BLaER1 (cell line): ENCODE measurements around the gene SLX4IP.
"Not testable (repeated sequence)": the region's sequence is repeated elsewhere in the genome, so short reads cannot be mapped to it uniquely, and the experiment has no call there.

Experiments
- H3K27ac ChIP-seq: shearing (Covaris generic); formaldehyde crosslinking; 2 replicates; pipeline ENCODE4 v1.8.1; 2022
- H3K27me3 ChIP-seq: shearing (Covaris generic); formaldehyde crosslinking; 2 replicates; pipeline ENCODE4 v1.8.1; 2022
- H3K36me3 ChIP-seq: shearing (Covaris generic); formaldehyde crosslinking; 2 replicates; pipeline ENCODE4 v1.8.1; 2022
- H3K4me1 ChIP-seq: shearing (Covaris generic); formaldehyde crosslinking; 2 replicates; pipeline ENCODE4 v1.8.1; 2022
- H3K4me2 ChIP-seq: shearing (Covaris generic); formaldehyde crosslinking; 2 replicates; pipeline ENCODE4 v1.8.1; 2022
- H3K4me3 ChIP-seq: shearing (Covaris generic); formaldehyde crosslinking; 2 replicates; pipeline ENCODE4 v1.8.1; 2022
- H3K9ac ChIP-seq: shearing (Covaris generic); formaldehyde crosslinking; 2 replicates; pipeline ENCODE4 v1.8.1; 2022
- H3K9me3 ChIP-seq: shearing (Covaris generic); formaldehyde crosslinking; 2 replicates; pipeline ENCODE4 v1.8.1; 2022
- H4K20me1 ChIP-seq: shearing (Covaris generic); formaldehyde crosslinking; 2 replicates; pipeline ENCODE4 v1.8.1; 2022
- Cebpa-rat ChIP-seq: shearing (Covaris generic); IDR thresholded peaks from 2 replicates; pipeline ENCODE4 v1.8.1; 2022

SLX4IP gene

DNA sequence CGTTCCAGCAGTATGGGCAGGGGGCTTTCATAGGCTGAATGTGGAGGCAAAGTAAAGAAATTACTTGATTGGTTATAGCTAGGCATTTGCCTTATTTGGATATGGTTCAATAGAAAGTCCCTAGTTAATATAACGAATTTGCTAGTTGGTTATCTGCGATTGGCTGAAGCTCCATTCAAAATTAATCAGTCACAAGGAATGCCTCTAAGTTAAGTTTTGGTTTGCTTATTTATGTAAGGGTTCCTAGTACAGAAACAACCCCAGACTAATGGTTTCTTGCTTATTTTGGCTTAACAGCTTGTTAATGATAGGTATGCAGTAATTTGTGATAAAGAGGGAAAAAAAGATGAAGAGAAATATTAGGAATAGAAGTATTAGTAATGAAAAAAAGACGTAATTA lies 151.2 kb downstream of the SLX4IP start:
- H3K4me1 ChIP-seq: no peaks in the 10 kb centered on the region

DNA sequence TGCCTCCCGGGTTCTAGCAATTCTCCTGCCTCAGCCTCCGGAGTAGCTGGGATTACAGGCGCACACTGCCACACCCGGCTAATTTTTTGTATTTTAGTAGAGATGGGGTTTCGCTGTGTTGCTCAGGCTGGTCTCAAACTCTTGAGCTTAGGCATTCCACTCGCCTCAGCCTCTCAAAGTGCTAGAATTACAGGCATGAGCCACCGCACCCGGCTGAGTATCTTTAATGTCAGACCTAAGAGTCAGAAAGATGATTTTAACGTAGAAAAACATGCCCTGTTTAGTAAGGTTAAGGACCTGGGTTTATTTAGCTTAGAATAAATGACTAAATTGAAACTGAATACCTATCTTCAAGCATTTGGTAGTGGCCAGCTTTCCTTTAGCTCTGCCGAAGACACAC lies 155.3 kb downstream of the SLX4IP start:
- not testable (repeated sequence) for H3K4me3 ChIP-seq, H3K27me3 ChIP-seq, H3K4me1 ChIP-seq, H3K27ac ChIP-seq, H3K36me3 ChIP-seq, H3K9ac ChIP-seq, H3K4me2 ChIP-seq, H3K9me3 ChIP-seq, H4K20me1 ChIP-seq

More for the DNA sequence above, 151.2 kb downstream of the SLX4IP start:
- Histone ChIP-seq H3K4me3 (no peak overlapping the region), H3K9ac (no peak overlapping the region), H3K4me2 (no peak overlapping the region), H3K36me3 (no peaks in the 10 kb centered on the region), H4K20me1 (no peaks in the 10 kb centered on the region), H3K9me3 (no peaks in the 10 kb centered on the region), H3K27me3 (no peaks in the 10 kb centered on the region), H3K27ac (no peak overlapping the region)
- TF ChIP-seq Cebpa-rat: no peak

DNA sequence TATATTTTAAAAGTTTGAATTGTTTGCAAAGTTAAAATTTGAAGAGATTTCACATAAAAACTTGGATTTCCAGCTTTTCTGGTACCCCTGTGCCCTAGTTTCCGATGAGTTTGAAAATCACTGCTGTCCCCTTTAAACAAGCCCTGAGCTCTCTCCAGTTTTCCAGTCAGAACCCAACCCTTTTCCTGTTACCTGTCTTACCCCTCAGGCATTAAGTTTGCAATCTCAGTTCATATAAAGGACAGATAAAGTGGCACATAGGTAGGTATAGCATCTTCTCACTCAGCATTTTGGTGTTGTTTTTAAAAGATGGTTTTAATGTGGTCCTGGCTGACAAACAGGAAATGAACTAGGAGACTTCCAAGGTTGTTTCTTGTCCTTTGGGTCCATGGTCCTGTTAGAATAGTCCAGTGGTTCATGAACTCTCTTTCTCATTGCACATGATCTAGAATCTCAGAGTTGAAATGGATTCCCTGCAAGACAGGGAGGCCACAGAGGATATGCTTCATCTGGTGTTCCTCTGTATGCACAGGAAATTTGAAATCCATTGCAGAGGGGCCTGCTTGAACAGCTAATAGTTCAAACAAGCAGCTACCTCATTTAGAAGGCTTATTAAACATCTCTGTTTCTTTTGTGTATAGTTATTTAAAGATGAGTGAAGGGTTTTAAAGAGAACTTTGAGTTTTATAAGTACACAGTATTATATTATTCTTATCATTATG lies 156.0 kb downstream of the SLX4IP start:
- Histone ChIP-seq H4K20me1 (no peaks in the 10 kb centered on the region), H3K9me3 (no peaks in the 10 kb centered on the region), H3K27ac (no peak overlapping the region), H3K4me2 (no peak overlapping the region), H3K9ac (no peak overlapping the region), H3K27me3 (no peaks in the 10 kb centered on the region), H3K36me3 (no peaks in the 10 kb centered on the region), H3K4me3 (no peak overlapping the region), H3K4me1 (no peaks in the 10 kb centered on the region)
- no peak for TF ChIP-seq Cebpa-rat

DNA sequence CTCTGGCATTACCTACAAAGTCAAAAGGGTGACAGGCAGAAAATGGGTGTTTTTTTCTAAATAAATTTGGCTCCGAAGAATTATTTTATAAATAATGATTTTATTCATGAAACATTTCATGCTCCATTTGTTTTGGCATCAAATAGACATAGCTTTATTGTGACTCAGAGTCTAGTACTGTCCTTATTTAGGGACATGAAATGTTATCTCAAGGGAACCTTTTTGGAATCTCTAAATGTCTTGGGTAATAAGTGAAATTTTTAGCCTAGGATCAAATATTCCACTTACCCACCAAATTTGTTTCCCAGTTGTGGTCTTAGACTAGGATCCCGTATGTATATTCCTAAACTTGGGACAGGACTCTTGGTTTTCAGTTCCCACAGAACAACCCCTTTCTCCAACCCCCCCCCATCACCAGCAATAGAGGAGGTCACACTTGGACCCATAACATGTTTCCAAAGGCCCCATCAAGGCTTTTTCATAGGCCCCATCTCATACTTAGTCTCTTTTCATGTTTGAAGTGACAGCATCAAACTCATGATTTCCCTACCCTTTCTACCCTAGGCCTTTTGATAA lies 156.9 kb downstream of the SLX4IP start:
- no peaks in the 10 kb centered on the region for H3K4me1 ChIP-seq
- H3K27ac ChIP-seq: no peak overlapping the region
- no peaks in the 10 kb centered on the region for H3K9me3 ChIP-seq
- no peaks in the 10 kb centered on the region for H4K20me1 ChIP-seq
- no peaks in the 10 kb centered on the region for H3K27me3 ChIP-seq
- TF ChIP-seq Cebpa-rat: no peak
- no peak overlapping the region for H3K9ac ChIP-seq
- no peak overlapping the region for H3K4me3 ChIP-seq
- no peak overlapping the region for H3K4me2 ChIP-seq
- H3K36me3 ChIP-seq: no peaks in the 10 kb centered on the region

DNA sequence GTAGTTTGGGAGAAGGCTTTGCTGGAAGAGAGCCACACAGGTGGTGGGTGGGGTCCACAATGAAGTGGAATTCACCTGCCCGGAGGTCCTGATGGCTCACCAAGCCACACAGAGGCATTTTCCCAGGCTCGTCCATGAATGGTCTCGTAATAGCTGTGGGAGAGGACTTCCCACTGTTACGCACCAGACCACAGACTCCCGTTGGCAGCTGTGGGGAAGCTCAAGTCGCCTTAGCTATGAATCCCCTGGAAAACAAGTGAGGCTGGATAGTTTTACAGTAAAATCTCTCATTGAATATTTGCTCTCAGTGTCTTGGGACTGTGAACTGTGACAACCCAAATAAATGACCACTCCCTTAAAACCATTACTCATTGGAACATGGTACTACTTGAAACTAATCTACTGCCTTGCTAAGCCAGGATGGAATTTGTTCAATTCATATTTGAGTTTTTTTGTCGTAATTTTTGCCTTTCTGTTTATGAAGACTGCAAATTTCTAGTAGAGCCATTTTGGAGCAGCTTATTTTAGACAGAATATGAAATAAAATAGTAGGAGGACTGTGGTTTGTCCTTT lies 159.3 kb downstream of the SLX4IP start:
- no peak overlapping the region for H3K9ac ChIP-seq
- H3K36me3 ChIP-seq: 0 out of 2 replicates have a peak, but pooled peaks cover 8% of the 10 kb centered on the region

DNA sequence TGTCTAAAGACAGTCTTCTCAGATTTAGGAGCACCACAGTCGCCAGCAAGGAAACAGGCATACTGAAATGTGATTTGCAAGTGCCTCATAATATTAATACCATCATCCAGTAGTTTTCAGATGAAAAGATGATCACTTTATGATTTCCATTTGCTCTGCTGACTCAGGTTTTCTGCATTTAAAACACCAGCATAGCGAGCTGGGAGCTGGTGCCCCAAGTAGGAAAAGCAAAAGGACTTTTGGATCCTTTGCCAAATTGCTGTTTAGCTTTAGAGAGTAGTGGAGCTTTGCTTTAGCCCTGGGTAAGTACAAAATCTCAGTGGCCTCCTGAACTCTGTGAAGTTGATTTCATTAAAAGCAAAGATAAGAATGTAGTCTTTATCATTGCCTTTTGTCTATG lies 160.2 kb downstream of the SLX4IP start:
- Histone ChIP-seq H3K4me2 (no peak overlapping the region), H3K9me3 (no peaks in the 10 kb centered on the region), H3K4me3 (no peak overlapping the region), H3K36me3 (0 out of 2 replicates have a peak, but pooled peaks cover 8% of the 10 kb centered on the region), H4K20me1 (no peaks in the 10 kb centered on the region), H3K4me1 (no peaks in the 10 kb centered on the region), H3K9ac (no peak overlapping the region), H3K27me3 (no peaks in the 10 kb centered on the region), H3K27ac (no peak overlapping the region)
- no peak for TF ChIP-seq Cebpa-rat

More for the DNA sequence above, 159.3 kb downstream of the SLX4IP start:
- no peak overlapping the region for H3K4me2 ChIP-seq
- no peaks in the 10 kb centered on the region for H4K20me1 ChIP-seq
- no peaks in the 10 kb centered on the region for H3K4me1 ChIP-seq
- no peak overlapping the region for H3K4me3 ChIP-seq
- no peaks in the 10 kb centered on the region for H3K9me3 ChIP-seq
- no peak for TF ChIP-seq Cebpa-rat
- no peak overlapping the region for H3K27ac ChIP-seq
- H3K27me3 ChIP-seq: no peaks in the 10 kb centered on the region

DNA sequence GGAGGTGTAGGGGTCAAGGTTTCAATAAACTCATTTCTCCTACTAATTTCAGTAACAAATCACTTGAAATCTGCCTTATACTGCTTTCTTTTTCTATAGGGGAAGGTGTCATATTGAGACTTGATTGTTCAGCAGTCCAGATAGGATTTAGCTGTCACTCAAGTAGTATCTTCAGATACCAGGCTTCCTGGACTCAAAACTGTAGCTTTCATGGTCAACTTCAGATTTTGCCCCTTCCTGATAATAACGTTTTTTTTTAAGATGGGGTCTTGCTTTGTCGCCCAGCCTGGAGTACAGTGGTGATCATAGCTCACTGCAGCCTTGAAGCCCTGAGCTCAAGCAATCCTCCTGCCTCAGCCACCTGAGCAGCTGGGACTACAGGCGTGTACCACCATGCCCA lies 160.9 kb downstream of the SLX4IP start:
- no peak for TF ChIP-seq Cebpa-rat
- no peaks in the 10 kb centered on the region for H4K20me1 ChIP-seq
- no peaks in the 10 kb centered on the region for H3K9me3 ChIP-seq
- no peak overlapping the region for H3K4me3 ChIP-seq
- H3K27ac ChIP-seq: no peak overlapping the region
- H3K4me1 ChIP-seq: no peaks in the 10 kb centered on the region
- 0 out of 2 replicates have a peak, but pooled peaks cover 8% of the 10 kb centered on the region for H3K36me3 ChIP-seq
- no peaks in the 10 kb centered on the region for H3K27me3 ChIP-seq
- no peak overlapping the region for H3K4me2 ChIP-seq
- H3K9ac ChIP-seq: no peak overlapping the region

DNA sequence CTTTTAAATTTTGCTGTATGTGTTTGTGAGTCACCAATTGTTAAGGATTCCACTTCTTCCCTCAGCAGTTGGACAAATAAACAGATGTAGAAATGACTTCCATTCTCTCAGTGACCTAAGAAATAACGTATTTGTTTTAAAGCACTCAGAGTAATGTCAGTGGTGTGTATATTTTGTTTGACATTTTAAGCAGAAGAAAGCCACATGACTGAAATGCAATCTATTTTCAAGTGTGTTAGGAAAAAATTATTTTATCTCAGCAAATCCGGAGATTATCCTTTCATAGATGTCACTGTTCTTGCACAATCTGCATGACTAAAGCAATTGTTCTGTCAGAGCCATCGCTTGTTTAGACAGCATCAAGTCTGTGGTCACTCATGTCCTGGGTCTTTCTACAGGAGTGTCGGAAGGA lies 161.6 kb downstream of the SLX4IP start:
- no peak overlapping the region for H3K4me2 ChIP-seq
- no peak overlapping the region for H3K9ac ChIP-seq
- H3K9me3 ChIP-seq: no peaks in the 10 kb centered on the region
- no peak overlapping the region for H3K4me3 ChIP-seq
- H4K20me1 ChIP-seq: no peaks in the 10 kb centered on the region
- no peaks in the 10 kb centered on the region for H3K27me3 ChIP-seq
- no peaks in the 10 kb centered on the region for H3K4me1 ChIP-seq
- H3K36me3 ChIP-seq: 0 out of 2 replicates have a peak, but pooled peaks cover 8% of the 10 kb centered on the region
- TF ChIP-seq Cebpa-rat: no peak
- H3K27ac ChIP-seq: no peak overlapping the region

DNA sequence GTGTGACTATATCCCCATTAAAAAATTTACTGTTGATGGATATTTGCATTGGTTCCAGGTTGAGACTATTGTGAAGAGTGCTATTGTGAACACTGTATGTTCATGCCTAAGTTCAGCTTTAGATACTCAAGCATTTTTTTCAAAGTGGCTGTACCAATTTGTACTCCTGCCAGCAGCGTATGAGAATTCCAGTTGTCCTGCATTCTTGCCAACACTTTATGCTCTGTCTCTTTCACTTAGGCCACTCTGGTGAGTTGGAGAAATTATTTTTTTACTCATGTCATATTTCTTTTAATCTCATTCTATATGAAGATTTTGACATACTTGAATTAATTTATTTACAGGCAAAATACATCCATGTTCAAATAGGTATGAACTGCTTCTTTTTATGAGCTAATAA lies 162.5 kb downstream of the SLX4IP start:
- TF ChIP-seq Cebpa-rat: no peak
- H3K36me3 ChIP-seq: 0 out of 2 replicates have a peak, but pooled peaks cover 8% of the 10 kb centered on the region
- H3K9ac ChIP-seq: no peak overlapping the region
- H3K9me3 ChIP-seq: no peaks in the 10 kb centered on the region
- H3K4me1 ChIP-seq: no peaks in the 10 kb centered on the region
- H4K20me1 ChIP-seq: no peaks in the 10 kb centered on the region
- no peak overlapping the region for H3K4me2 ChIP-seq
- H3K27ac ChIP-seq: no peak overlapping the region
- H3K27me3 ChIP-seq: no peaks in the 10 kb centered on the region
- no peak overlapping the region for H3K4me3 ChIP-seq

DNA sequence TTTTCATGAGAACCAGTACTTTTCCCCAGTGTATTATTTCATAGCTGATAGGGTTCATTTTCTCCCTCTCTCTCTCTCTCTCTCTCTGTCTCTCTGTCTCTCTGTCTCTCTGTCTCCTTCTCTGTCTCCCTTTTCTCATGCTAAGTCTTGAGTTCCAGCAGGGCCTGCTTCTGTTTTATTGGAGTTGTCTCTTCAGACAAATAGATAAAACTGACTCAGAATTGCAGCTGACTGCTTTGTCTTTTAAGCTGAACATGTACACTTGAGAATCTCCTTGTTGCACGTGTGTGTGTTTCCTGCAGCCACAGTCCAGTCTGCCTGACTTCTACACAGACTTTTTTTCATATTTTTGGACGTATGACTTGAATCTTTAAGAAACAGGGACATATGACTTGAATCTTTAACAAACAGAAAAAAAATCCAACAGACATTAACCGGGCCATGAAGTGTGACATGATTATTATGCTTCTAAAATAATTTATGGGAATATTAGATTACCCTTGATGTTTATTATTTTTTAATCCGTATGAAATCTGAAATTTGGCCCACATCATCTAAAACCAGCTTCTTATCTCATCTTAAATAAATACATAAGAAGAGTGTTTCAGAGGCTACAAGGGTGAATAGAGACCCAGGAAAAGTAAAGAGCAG lies 167.2 kb downstream of the SLX4IP start:
- no peak overlapping the region for H3K4me2 ChIP-seq
- no peak overlapping the region for H3K4me3 ChIP-seq
- H3K9ac ChIP-seq: no peak overlapping the region
- H3K27me3 ChIP-seq: no peaks in the 10 kb centered on the region
- peaks cover 15% of the 10 kb centered on the region; the same call in 1 of the 2 replicates for H3K36me3 ChIP-seq
- no peak overlapping the region for H3K27ac ChIP-seq
- peaks cover 5% of the 10 kb centered on the region; the same call in 1 of the 2 replicates for H3K4me1 ChIP-seq
- no peaks in the 10 kb centered on the region for H3K9me3 ChIP-seq
- TF ChIP-seq Cebpa-rat: no peak
- H4K20me1 ChIP-seq: no peaks in the 10 kb centered on the region
